ENCODE data around the gene ADORA2A. TPM values are rescaled to one million over a fixed set of nuclear protein-coding genes. Genes with fewer than 3 reads are reported as not detected.

Gene ADORA2A
- total and polyA plus RNA-seq, 2 of the 13 experiments (the other 11 are each of a cell fraction or from before 2014, with no cell fraction given), result 3.3 to 5.0 TPM

DNA sequence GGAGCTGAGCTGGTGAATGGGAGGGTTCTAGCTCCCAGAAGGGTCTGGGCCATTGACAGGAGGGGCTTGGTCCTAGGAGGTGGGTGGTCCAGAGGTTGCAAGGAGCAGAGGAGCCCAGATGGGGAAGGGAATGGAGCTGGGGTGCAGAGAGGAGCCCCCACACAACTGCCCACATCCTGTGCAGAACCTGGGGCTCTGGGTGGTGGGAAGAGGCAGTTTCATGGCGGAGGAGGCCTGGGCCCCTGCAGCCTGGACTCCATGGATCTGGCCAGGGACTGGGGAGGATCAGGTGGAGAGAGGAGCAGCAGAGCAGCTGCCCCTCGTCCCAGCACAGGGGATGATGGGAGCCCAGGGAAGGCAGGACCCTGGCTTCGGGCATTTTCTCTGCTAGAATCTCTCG, 963 bp upstream of the ADORA2A start:
- H3K36me3 ChIP-seq (replicated peaks in 1 of 2; ENCODE audit: control insufficient read depth in 1 of 2, insufficient read depth in 2 of 2, low read length in 2 of 2), result no peaks in the 10 kb centered on the region
- no peak for TF ChIP-seq DR1 (CRISPR knock-in tag; IDR thresholded peaks at IDR 0.05)
- TF ChIP-seq, protein P1, sequence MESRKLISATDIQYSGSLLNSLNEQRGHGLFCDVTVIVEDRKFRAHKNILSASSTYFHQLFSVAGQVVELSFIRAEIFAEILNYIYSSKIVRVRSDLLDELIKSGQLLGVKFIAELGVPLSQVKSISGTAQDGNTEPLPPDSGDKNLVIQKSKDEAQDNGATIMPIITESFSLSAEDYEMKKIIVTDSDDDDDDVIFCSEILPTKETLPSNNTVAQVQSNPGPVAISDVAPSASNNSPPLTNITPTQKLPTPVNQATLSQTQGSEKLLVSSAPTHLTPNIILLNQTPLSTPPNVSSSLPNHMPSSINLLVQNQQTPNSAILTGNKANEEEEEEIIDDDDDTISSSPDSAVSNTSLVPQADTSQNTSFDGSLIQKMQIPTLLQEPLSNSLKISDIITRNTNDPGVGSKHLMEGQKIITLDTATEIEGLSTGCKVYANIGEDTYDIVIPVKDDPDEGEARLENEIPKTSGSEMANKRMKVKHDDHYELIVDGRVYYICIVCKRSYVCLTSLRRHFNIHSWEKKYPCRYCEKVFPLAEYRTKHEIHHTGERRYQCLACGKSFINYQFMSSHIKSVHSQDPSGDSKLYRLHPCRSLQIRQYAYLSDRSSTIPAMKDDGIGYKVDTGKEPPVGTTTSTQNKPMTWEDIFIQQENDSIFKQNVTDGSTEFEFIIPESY (CRISPR knock-in tag; IDR thresholded peaks at IDR 0.05), result no peak
- no peak for TF ChIP-seq ZNF354B (CRISPR knock-in tag; IDR thresholded peaks at IDR 0.05)
- FAIRE-seq, result no peak
- DNase-seq (ENCODE audit: low spot score), result no peak
- H3K9ac ChIP-seq (ENCODE audit: insufficient read depth, low read depth, low read length), result no peak overlapping the region
- no peaks in the 10 kb centered on the region for H4K20me1 ChIP-seq (ENCODE audit: insufficient read depth, low read length)
- H3K9me3 ChIP-seq (ENCODE audit: low read length), result no peaks in the 10 kb centered on the region
- POLR2A ChIA-PET, result no interaction called here
- no peak overlapping the region for H3K4me3 ChIP-seq (replicated peaks in 1 of 3; ENCODE audit: insufficient read depth in 1 of 3, low read depth in 2 of 3, low read length in 3 of 3)
- ATAC-seq, result no peak
- H3K79me2 ChIP-seq (ENCODE audit: insufficient read depth, low read length), result no peaks in the 10 kb centered on the region
- in situ Hi-C loops (cut with HindIII; ENCODE audit: extremely low pct_ligation_motif_present, low pct_unique_long_range_greater_than_20kb), result no loop called here
- BruUV-seq (replicated peaks), result no TSS peak
- H3K4me1 ChIP-seq (ENCODE audit: insufficient read depth, low read length), result peaks cover 30% of the 10 kb centered on the region
- H3K27me3 ChIP-seq (ENCODE audit: control insufficient read depth in 1 of 2, insufficient read depth in 2 of 2, low read length in 2 of 2), result peaks cover 0 to 4% of the 10 kb centered on the region in 2 experiments; a peak in 2 of 5 replicates
- H2AFZ ChIP-seq (ENCODE audit: low read length), result no peak overlapping the region
- intact Hi-C loops (cut with micrococcal nuclease; ENCODE audit: unreplicated experiment), result no loop called here
- H3K4me2 ChIP-seq (ENCODE audit: low read depth, low read length), result no peak overlapping the region
- 78% methylated on average over 4 of the region's 4 CpGs for WGBS (ENCODE audit: low lambda C conversion rate)
- H3K27ac ChIP-seq (ENCODE audit: extremely low read length, insufficient read depth, low read length), result no peak overlapping the region
- CTCF ChIA-PET (ENCODE audit: low intra/inter-chr PET ratio, low total read pairs), result no interaction called here

DNA sequence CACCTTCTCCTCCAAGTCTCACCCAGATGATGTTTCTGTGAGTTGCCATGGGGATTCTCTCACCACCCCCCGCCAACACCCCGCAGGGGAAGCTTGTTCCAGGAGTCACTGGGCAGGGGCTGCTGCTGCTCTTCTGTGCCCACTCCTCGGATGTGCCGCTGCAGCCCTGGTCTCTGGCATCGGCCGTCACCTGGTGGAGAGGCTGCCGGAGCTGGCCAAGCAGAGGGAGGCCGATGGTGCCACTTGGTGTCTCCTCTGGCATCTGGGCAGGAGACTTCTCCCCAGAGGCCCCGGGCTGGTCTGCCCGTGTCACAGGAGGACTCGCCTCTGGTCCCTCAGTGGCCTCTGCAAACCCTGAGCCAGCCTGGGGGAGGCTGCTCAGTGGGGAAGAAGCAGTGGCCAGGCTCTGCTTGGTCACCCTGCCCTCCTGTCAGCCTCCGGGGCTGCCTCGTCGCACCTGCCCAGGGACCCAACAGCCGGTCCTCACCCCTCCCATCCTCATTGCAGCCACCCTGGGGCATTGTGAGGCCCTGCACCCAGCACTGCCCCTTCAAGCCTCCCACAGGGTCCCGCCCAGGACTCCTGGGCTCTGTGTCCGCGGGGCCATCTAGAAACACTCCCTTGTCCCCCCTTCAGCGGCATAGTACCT, 424 bp upstream of the ADORA2A start:
- ATAC-seq (no peak), FAIRE-seq (no peak), DNase-seq (ENCODE audit: low spot score) (no peak)
- BruUV-seq (replicated peaks), result no TSS peak
- no peak overlapping the region for H3K9ac ChIP-seq (ENCODE audit: insufficient read depth, low read depth, low read length)
- no peaks in the 10 kb centered on the region for H4K20me1 ChIP-seq (ENCODE audit: insufficient read depth, low read length)
- H3K9me3 ChIP-seq (ENCODE audit: low read length), result no peaks in the 10 kb centered on the region
- no peak overlapping the region for H3K4me2 ChIP-seq (ENCODE audit: low read depth, low read length)
- no peaks in the 10 kb centered on the region for H3K36me3 ChIP-seq (replicated peaks in 1 of 2; ENCODE audit: control insufficient read depth in 1 of 2, insufficient read depth in 2 of 2, low read length in 2 of 2)
- H3K27ac ChIP-seq (ENCODE audit: extremely low read length, insufficient read depth, low read length), result no peak overlapping the region
- peaks cover 31% of the 10 kb centered on the region for H3K4me1 ChIP-seq (ENCODE audit: insufficient read depth, low read length)
- in situ Hi-C loops (cut with HindIII; ENCODE audit: extremely low pct_ligation_motif_present, low pct_unique_long_range_greater_than_20kb) (no loop called here), intact Hi-C loops (cut with micrococcal nuclease; ENCODE audit: unreplicated experiment) (no loop called here)
- ChIA-PET POLR2A (interaction anchor here (1.2 kb wide), 1 partner anchor 79 kb away, joined by 3 read pairs; no protein-coding TSS in a partner anchor), CTCF (ENCODE audit: low intra/inter-chr PET ratio, low total read pairs) (no interaction called here)
- H3K4me3 ChIP-seq (replicated peaks in 1 of 3; ENCODE audit: insufficient read depth in 1 of 3, low read depth in 2 of 3, low read length in 3 of 3), result no peak overlapping the region
- peaks cover 0 to 4% of the 10 kb centered on the region in 2 experiments; a peak in 2 of 5 replicates for H3K27me3 ChIP-seq (ENCODE audit: control insufficient read depth in 1 of 2, insufficient read depth in 2 of 2, low read length in 2 of 2)
- over 99% methylated on average over 11 of the region's 19 CpGs for WGBS (ENCODE audit: low lambda C conversion rate)
- H3K79me2 ChIP-seq (ENCODE audit: insufficient read depth, low read length), result no peaks in the 10 kb centered on the region
- no peak overlapping the region for H2AFZ ChIP-seq (ENCODE audit: low read length)
- TF ChIP-seq FOSL1 (CRISPR knock-in tag; IDR thresholded peaks at IDR 0.05; ENCODE audit: borderline replicate concordance) (no peak), FOXK1 (CRISPR knock-in tag; IDR thresholded peaks at IDR 0.05; ENCODE audit: borderline replicate concordance, low read depth) (no peak), MTF1 (CRISPR knock-in tag; IDR thresholded peaks at IDR 0.05) (no peak), MEIS1 (CRISPR knock-in tag; IDR thresholded peaks at IDR 0.05; ENCODE audit: borderline replicate concordance) (no peak), ZNF562 (CRISPR knock-in tag; IDR thresholded peaks at IDR 0.05; ENCODE audit: borderline replicate concordance) (no peak), ZNF207 (IDR thresholded peaks at IDR 0.05; ENCODE audit: borderline replicate concordance) (no peak)
- TF ChIP-seq, protein P2, sequence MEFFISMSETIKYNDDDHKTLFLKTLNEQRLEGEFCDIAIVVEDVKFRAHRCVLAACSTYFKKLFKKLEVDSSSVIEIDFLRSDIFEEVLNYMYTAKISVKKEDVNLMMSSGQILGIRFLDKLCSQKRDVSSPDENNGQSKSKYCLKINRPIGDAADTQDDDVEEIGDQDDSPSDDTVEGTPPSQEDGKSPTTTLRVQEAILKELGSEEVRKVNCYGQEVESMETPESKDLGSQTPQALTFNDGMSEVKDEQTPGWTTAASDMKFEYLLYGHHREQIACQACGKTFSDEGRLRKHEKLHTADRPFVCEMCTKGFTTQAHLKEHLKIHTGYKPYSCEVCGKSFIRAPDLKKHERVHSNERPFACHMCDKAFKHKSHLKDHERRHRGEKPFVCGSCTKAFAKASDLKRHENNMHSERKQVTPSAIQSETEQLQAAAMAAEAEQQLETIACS (CRISPR knock-in tag; IDR thresholded peaks at IDR 0.05), result no peak
- TF ChIP-seq, protein P3, sequence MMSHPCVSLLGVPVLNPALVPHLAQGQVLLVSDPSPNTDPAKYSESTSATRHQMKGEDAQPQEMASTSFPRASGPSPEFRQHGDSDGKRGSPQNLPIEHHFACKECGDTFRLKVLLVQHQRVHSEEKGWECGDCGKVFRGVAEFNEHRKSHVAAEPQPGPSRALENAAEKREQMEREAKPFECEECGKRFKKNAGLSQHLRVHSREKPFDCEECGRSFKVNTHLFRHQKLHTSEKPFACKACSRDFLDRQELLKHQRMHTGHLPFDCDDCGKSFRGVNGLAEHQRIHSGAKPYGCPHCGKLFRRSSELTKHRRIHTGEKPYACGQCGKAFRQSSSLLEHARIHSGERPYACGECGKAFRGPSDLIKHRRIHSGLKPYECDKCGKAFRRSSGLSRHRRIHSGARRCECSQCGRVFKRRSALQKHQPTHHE (CRISPR knock-in tag; IDR thresholded peaks at IDR 0.05; ENCODE audit: borderline replicate concordance), result no peak

All from HepG2 (cell line).